G401.6 (cell line): ENCODE measurements around the gene PPIP5K1.
"Not testable (repeated sequence)": the region's sequence is repeated elsewhere in the genome, so short reads cannot be mapped to it uniquely, and the experiment has no call there.

ENCODE experiments used
- FAIRE-seq: peaks from 2 replicates; lab custom pipeline; 2012; peaks lifted over from hg19 to GRCh38; lab: Jason Lieb, UNC

Gene PPIP5K1

GRCh38 chr15:43544266-43544665, 45.7 kb downstream of the PPIP5K1 start:
- no peak for FAIRE-seq

DNA sequence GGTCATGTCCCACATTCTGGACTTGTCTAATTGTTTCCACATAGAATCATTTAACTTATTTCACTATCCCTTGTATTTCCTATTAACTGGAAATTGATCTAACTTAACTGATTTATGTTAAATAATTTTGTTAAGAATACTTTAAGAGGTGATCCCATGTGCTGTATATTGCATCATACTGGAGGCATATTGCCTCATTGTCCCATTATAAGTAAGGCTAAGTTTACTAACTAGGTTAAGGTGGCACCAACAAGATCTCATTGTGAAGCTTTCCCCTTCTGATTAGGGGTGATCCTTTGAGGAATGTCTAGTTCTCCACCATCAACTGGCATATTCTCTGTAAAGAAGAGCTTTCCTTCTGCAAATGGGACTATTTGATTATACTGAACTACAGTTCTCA, 48.2 kb downstream of the PPIP5K1 start:
- FAIRE-seq: no peak

DNA sequence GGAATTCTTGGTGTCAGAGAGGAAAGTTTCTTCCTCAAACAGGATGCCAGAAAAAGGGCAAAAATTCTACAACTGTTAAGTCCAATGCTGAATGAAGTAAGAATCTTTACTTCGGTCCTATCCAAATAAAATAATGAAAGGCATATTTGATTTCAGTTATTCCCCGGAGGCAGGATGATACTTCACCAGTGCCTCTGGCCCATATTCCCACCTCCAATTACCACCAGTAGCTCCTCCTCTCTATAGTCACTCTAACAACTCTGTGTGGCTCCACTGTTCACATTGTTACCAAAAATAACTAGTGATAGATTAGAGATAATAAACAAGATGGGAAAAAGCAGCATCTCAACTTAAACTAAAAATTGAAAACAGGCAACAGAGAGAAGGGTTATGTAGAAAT, 51.9 kb downstream of the PPIP5K1 start:
- FAIRE-seq: no peak

GRCh38 chr15:43534897-43535296, 55.1 kb downstream of the PPIP5K1 start:
- no peak for FAIRE-seq

GRCh38 chr15:43532826-43533225, 57.2 kb downstream of the PPIP5K1 start:
- FAIRE-seq: not testable (repeated sequence)

DNA sequence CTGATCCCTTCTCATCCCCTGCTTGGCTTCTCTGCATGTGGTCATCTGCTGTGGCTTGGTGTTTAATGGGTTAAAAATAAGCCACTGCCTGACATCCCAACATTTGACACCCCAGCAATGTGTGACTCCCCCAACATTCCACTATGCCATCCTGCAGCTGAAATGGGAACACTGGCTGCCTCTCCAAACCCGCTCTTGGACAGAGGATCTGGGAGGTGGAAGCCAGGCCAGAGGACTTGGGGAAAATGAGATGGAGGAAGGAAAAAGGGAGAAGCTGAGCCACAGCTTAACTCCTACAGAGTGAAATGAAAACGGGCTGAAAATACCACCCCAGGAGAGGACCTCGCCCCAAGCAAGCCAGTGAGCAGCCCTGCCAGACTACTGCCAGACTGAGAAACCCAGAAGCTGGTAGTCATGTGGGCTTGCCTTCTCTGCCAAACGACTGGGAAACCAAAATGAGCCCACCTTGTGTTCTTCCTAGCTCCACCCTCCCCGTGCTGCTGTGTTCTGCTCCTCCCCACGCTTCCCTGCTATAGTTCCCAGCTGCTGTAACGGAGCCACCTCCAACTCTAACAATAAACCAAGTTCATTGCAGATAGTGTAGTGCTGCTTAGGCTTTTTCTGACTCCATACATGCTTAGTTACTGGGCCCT, 58.9 kb downstream of the PPIP5K1 start:
- no peak for FAIRE-seq

GRCh38 chr15:43529587-43530345, 60.2 kb downstream of the PPIP5K1 start:
- no peak for FAIRE-seq

GRCh38 chr15:43529141-43529540, 60.9 kb downstream of the PPIP5K1 start:
- FAIRE-seq: no peak

- no peak for FAIRE-seq
Measured at GRCh38 chr15:43528542-43529007, 61.4 kb downstream of the PPIP5K1 start.

DNA sequence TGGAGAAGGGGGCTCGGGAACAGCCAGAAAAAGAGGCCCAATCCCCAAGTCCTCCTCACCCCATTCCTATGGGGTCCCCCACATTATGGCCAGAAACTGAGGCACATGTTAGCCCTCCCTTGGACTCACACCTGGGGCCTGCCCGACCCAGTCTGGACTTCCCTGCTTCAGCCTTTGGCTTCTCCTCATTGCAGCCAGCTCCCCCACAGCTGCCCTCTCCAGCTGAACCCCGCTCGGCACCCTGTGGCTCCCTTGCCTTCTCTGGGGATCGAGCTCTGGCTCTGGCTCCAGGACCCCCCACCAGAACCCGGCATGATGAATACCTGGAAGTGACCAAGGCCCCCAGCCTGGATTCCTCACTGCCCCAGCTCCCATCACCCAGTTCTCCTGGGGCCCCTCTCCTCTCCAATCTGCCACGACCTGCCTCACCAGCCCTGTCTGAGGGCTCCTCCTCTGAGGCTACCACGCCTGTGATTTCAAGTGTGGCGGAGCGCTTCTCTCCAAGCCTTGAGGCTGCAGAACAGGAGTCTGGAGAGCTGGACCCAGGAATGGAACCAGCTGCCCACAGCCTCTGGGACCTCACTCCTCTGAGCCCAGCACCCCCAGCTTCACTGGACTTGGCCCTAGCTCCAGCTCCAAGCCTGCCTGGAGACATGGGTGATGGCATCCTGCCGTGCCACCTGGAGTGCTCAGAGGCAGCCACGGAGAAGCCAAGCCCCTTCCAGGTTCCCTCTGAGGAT, 62.0 kb downstream of the PPIP5K1 start:
- no peak for FAIRE-seq

DNA sequence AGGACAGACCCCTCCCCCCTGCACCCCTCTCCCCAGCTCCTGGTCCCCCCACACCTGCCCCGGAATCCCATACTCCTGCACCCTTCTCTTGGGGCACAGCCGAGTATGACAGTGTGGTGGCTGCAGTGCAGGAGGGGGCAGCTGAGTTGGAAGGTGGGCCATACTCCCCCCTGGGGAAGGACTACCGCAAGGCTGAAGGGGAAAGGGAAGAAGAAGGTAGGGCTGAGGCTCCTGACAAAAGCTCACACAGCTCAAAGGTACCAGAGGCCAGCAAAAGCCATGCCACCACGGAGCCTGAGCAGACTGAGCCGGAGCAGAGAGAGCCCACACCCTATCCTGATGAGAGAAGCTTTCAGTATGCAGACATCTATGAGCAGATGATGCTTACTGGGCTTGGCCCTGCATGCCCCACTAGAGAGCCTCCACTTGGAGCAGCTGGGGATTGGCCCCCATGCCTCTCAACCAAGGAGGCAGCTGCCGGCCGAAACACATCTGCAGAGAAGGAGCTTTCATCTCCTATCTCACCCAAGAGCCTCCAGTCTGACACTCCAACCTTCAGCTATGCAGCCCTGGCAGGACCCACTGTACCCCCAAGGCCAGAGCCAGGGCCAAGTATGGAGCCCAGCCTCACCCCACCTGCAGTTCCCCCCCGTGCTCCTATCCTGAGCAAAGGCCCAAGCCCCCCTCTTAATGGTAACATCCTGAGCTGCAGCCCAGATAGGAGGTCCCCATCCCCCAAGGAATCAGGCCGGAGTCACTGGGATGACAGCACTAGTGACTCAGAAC, 62.8 kb downstream of the PPIP5K1 start:
- FAIRE-seq: no peak

DNA sequence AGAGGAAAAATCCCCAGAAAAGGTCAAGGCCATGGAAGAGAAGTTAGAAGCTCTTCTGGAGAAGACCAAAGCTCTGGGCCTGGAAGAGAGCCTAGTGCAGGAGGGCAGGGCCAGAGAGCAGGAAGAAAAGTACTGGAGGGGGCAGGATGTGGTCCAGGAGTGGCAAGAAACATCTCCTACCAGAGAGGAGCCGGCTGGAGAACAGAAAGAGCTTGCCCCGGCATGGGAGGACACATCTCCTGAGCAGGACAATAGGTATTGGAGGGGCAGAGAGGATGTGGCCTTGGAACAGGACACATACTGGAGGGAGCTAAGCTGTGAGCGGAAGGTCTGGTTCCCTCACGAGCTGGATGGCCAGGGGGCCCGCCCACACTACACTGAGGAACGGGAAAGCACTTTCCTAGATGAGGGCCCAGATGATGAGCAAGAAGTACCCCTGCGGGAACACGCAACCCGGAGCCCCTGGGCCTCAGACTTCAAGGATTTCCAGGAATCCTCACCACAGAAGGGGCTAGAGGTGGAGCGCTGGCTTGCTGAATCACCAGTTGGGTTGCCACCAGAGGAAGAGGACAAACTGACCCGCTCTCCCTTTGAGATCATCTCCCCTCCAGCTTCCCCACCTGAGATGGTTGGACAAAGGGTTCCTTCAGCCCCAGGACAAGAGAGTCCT, 63.6 kb downstream of the PPIP5K1 start:
- FAIRE-seq: no peak

- FAIRE-seq: no peak
Measured at GRCh38 chr15:43525131-43525530, 64.9 kb downstream of the PPIP5K1 start.

DNA sequence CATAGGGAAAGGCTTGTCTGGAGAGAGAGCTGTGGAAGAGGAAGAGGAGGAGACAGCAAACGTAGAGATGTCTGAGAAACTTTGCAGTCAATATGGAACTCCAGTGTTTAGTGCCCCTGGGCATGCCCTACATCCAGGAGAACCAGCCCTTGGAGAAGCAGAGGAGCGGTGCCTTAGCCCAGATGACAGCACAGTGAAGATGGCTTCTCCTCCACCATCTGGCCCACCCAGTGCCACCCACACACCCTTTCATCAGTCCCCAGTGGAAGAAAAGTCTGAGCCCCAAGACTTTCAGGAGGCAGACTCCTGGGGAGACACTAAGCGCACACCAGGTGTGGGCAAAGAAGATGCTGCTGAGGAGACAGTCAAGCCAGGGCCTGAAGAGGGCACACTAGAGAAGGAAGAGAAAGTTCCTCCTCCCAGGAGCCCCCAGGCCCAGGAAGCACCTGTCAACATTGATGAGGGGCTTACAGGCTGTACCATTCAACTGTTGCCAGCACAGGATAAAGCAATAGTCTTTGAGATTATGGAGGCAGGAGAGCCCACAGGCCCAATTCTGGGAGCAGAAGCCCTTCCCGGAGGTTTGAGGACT, 65.7 kb downstream of the PPIP5K1 start:
- FAIRE-seq: no peak

DNA sequence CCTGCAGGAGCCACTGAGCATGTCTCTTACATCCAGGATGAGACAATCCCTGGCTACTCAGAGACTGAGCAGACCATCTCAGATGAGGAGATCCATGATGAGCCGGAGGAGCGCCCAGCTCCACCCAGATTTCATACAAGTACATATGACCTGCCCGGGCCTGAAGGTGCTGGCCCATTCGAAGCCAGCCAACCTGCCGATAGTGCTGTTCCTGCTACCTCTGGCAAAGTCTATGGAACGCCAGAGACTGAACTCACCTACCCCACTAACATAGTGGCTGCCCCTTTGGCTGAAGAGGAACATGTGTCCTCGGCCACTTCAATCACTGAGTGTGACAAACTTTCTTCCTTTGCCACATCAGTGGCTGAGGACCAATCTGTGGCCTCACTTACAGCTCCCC, 66.4 kb downstream of the PPIP5K1 start:
- FAIRE-seq: no peak

- no peak for FAIRE-seq
Measured at GRCh38 chr15:43522247-43522646, 67.8 kb downstream of the PPIP5K1 start.

DNA sequence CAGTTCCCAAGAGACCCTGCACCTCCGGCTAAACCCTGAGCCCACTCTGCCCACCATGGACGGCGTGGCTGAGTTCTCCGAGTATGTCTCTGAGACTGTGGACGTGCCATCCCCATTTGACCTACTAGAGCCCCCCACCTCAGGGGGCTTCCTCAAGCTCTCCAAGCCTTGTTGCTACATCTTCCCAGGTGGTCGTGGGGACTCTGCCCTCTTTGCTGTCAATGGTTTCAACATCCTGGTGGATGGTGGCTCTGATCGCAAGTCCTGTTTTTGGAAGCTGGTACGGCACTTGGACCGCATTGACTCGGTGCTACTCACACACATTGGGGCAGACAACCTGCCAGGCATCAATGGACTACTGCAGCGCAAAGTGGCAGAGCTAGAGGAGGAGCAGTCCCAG, 68.6 kb downstream of the PPIP5K1 start:
- no peak for FAIRE-seq

DNA sequence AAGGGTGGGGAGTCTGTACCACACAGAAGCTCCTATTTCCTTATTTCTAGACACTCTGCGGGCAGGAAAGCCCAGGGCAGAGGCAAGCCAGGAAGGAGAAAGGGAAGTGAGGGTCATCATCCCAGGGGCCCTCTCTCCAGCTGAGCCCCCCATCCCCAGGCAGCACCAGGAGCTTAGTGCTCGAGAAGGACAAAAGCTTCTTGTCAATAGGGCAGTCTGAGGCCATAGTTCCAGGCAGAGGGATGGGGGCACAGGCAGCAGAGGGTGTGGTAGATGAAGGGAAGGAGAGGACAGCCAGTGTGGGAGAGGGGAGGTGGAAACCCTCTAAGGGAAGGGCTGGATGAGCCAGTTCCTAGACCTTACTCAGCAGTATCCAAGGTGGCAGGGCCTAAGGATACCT, 69.9 kb downstream of the PPIP5K1 start:
- FAIRE-seq: no peak

DNA sequence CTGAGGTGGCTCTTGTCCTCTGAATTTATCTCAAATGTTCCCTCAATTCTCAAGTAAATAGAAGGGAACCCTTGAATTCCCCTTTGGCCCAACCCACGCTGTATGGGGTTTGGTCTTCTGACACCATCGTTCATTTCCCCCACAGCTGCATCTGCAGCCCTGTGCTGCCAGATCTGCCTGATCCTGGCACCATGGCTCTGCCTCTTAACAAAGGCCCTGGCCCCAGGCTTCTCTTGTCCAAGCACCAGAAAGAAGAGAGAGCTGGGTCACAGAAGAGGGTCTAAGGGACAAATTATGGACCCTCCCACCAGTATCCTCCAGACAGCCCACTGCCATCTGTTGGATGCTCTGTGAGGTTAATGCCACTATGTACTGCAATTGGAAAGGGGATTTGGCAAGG, 70.8 kb downstream of the PPIP5K1 start:
- FAIRE-seq: no peak

- no peak for FAIRE-seq
Measured at GRCh38 chr15:43518197-43518761, 71.7 kb downstream of the PPIP5K1 start.
